Measurements from ENCODE around the gene SMIM38.

SMIM38 gene

DNA sequence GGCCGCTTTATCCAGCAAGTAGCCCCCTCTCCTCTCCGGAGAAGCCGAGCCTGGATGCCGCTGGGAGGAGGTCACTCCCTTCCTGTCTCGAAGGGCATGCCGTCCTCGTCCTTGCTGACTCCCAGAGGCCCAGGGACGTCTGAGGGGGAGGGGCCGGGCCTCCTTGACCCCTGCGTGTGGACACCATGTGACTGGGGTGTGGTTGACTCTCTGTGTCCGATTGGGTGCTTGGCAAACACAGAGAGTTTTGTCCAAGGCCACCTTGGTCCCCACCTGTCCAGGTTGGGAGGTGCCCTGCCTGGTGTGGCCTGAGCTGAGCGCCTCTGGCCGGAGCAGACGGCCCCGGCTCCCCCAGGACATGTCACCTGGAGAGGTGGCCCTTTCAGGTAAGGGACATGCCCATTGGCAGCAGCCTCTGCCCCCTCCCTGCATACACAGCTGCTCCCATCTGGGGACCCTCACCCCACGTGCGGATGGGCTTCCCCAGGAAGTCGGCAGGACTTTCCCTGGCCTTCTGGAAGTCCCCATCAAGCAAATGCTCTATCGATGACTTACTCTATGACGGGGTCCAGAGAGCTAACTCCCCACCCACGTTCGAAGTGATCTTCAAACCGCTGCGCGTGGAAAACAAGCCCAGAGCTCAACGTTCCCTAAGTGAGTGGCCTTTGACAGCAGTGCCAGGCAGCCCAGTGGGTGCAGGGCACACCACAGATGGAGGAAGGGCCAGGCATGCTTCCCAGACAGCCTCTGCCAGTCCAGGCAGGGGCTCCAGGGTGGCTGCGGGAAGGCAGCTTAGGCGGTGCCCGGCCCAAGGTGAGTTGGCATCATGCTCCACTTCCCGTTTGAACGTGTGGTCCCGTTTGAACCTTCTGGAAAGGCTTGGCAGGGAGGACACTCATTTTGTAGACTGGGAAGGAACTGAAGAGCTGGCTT is at the start of gene SMIM38:
Gene SMIM38 (plus strand): TSS at position 634 of the 933 bp plus-strand sequence. CDS start 1,912 bp downstream, outside the sequence.
- no peak for DNase-seq (ENCODE audit: low spot score)

DNA sequence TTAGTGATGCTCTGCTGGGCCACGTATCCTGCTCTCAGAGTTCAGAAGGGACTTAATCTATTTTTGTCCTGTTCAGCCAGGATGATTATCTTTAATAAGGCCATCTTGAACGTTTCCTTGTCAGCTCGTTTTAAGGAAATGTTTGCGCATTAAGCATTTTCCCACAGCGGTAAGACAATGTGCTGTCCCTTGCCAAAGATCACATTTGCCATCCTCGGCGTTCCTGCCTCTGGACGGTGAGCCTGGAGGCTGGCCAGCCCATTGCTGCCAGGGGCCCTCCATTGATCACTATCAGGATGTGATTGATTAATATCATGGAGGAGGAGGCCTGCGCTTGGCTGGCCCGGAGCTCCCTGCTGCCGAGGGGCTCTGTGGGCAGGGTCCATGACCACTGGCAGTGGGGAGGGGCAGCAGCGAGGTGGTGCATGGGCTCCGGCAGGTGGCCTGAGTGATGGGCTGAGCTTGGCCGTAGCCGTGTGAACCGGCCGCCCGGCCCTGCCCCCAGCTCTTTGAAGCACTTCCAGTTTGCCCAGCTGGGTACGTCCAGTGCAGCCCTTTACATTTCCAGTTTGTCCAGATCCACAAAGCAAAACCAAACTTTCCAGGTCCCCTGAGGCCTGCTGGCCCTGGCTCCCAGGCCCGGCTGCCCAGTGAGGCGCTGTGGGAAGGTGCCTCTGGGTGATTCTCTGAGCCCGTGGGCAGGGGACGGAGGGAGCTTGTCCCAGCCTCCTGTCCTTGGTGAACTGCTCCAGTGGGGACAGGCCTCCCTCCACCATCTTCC is 49.5 kb upstream of the SMIM38 start:
- DNase-seq (ENCODE audit: low spot score): no peak

DNA sequence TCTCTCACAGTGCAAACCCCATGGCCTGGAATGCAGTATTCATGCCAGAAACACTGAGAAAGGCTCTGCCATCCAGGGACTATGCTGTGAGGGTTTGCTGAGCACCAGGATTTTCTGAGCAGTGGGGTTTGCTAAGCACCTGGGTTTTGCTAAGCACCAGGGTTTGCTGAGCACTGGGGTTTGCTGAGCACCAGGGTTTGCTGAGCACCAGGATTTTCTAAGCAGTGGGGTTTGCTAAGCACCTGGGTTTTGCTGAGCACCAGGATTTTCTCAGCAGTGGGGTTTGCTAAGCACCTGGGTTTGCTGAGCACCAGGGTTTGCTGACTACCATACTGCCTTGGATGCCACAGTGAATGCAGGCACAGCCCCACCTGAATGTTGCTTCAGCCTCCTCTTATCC is 48.3 kb upstream of the SMIM38 start:
- DNase-seq (ENCODE audit: low spot score): no peak

DNA sequence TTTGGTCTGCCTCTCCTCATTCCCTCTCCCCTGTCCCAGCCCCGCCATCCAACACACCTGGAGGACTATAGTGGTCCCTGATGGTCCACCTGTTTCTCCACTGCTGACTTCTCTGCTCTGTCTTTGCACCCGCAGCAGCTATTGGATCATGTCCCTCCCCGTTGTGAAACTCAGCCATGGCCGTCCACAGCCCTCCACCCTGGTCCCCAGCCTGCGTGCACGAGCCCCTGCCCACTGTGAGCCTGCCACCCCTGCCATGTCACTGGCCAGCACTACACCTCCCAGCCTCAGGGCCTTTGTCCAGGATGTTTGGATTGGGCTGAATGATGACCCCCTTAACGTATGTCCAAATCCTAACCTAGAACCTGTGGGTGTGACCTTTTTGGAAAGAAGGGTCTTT is 47.7 kb upstream of the SMIM38 start:
- DNase-seq (ENCODE audit: low spot score): no peak

DNA sequence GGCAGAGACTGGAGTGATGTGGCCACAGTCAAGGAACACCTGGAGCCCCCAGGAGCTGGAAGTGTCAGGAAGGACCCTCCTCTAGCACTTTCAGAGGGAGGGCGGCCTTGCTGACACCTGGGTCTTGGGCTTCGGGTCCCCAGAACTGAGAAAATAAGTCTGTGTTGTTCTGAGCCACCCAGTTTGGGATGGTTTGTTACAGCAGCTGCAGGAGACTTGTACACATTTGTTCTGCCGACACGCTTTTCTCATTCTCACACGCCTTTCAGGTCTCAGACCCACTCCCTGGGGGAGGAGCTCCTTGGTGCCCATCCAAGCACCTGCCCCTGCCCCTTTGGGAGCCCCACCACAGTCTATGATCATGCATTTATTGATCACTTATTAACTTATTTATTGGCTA is 47.2 kb upstream of the SMIM38 start:
- DNase-seq (ENCODE audit: low spot score): no peak

DNA sequence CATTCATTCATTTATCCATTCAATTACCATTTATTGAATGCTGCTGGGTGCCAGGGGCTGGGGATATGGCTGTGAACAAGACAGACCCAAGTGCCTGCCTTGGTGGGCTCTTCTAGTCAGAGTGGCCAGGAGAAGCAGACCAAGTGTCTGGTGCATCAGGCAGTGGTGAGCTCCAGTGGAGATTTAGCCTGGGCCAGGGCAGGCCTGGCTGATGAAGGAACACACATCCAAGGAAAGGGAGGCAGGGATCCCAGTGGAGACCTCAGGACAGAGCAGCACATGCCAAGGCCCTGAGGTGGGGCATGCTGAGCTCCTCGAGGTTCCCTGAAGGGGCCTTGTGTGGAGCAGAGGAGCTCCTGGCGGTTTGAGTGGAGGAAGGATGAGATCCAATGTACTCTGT is 46.6 kb upstream of the SMIM38 start:
- no peak for DNase-seq (ENCODE audit: low spot score)

DNA sequence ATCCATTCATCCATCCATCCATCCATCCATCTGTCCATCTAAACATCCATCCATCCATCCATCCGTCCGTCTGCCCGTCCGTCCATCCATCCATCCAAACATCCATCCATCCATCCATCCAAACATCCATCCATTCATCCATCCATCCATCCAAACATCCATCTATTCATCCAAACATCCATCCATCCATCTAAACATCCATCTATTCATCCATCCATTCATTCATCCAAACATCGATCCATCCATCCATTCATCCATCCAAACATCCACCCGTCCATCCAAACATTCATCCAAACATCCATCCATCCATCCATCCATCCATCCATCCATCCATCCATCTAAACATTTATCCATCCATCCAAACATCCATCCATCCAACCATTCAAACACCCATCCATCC is 45.3 kb upstream of the SMIM38 start:
- no peak for DNase-seq (ENCODE audit: low spot score)

DNA sequence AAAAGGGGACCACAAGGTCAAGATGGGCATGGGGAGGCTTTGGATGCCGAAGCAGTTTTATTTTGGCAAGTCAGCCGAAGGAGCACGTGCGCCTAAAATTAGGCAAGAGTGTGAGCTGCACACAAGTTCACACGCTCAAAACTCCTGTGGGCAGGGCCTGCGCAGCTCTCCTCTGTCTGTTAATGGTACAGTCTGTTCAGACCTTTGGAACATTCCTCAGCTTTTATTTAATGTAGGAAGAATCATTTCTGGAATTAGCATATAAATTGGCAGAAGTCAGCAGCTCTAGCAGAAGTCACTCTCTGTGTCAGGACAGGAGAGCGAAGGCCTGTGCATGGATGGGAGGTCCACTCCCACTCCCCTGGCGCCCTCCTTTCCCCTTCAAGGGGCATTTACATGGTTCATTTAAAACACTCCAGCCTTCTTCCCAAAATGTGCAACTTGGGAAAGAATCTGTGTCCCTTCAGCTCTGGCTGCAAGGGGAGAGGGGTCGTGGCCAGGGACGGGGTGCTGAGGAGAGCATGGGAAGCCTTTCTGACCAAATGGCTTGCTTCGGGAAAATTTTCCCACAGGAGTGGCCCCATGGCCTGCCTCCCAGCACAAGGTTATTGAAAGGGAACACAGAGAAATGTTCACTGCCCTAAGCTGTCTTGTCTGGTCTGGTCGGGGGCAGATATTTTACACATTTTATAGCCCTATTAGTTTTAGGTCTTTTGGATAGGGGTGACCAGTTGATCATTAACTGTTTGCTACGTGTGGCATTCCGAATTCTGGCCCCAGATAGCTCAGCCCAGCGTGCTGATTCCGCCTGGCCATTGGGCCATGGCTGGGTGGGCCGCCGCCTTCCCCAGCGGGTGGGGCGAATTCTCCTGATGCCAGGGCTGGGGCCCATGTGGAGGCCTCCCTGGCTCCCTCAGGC is 43.9 kb upstream of the SMIM38 start:
- no peak for DNase-seq (ENCODE audit: low spot score)

DNA sequence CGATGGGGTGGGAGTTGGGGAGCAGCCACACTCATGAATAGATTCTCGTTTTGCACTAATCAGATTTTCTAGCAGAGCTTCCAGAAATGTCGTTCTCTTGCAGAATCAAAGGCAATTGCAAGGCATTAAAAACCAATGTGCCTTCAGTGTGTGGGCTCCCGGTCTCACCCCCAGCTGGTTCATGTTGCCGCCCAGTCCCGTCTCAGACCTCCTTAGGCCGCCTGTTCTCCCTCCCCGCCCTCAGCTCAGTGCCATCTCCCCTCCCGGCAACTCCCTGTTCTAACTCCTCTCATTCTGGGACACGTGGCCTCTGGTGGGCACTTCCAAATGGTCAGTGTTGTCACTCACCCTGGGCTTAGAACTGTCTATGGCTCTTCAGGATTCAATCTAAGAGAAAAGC is 42.5 kb upstream of the SMIM38 start:
- no peak for DNase-seq (ENCODE audit: low spot score)

DNA sequence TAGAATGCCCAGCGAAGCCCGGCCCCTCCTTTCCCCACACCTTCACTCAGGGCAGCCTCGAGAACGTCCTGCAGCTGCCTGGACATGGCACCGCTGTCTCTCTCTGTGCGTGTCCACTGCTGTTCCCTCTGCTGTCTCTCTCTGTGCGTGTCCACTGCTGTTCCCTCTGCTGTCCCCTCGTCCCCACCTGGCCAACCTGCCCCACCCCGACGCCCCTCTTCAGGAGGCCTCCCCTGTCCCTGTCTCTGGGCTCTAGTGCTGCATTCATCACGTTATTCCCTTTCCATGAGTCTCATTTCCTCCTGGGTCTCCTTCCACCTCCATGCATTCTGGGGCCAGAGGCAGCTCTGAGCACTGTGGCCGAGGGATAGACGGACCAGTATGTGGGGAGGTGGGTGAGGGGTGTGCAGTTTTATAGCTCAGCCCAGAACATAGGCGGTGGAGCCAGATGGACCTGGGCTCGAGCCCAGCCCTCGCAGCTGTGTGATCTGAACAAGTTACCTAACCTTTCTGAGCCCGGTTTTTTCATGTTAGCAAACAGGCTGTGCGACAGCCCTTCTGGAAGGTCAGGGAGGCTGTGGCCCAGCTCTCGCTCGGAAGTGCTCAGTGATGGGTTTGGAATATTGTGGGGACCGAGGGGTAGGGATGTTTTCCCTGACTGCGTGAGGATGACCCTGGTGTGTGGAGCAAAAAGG is 41.9 kb upstream of the SMIM38 start:
- no peak for DNase-seq (ENCODE audit: low spot score)

DNA sequence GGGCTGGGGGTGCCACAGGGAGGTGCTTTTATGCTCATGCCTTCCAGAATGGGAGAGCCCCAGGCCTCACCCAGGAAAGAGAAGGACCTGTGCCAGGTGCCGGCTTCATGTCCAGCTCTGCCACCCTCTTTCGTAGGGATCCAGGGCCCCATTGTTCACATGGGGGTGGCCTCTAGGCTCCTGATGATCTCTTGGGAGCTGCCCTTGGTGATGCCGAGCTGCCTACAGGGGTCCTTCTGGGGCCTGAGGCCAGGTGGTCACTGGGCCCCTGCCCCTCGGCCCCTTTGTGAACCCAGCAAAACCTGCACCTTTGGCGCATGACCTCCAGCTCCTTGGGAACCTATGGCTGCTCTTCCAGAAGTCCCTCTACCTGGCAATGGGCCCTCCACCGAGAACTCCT is 41.4 kb upstream of the SMIM38 start:
- DNase-seq (ENCODE audit: low spot score): no peak

DNA sequence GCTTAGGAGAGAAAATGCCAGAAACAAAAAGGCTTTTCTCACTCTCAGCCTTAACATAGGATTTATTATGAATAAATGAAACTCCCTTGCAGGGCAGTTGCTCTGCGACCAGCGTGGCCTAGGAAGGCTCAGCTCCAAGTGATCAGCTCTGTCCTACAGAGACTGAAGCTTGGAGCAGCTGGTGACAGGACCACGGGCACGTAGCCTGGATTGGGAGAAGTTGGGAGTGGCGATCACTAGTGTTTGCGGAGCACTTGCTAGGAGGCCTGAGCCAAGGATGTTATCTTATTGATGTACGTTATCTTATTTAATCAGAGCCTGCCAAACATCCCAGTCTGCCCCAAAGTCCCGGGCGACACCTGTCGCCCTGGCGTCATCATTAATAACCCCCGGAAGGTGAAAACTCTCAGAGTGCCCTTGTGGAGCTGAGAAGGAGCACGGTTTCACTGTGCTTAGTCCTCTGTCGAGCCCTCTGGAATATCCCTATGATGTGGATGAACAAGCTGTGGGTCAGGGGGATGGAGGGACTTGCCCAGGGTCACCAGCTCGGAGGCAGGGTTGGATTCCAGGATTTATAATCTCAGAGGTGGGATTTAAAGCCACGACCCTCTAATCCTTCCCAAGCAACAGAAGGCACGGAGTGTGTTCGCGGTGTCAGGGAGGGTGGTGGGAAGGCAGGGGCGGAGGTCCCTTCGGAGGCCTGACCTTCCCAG is 40.8 kb upstream of the SMIM38 start:
- no peak for DNase-seq (ENCODE audit: low spot score)

DNA sequence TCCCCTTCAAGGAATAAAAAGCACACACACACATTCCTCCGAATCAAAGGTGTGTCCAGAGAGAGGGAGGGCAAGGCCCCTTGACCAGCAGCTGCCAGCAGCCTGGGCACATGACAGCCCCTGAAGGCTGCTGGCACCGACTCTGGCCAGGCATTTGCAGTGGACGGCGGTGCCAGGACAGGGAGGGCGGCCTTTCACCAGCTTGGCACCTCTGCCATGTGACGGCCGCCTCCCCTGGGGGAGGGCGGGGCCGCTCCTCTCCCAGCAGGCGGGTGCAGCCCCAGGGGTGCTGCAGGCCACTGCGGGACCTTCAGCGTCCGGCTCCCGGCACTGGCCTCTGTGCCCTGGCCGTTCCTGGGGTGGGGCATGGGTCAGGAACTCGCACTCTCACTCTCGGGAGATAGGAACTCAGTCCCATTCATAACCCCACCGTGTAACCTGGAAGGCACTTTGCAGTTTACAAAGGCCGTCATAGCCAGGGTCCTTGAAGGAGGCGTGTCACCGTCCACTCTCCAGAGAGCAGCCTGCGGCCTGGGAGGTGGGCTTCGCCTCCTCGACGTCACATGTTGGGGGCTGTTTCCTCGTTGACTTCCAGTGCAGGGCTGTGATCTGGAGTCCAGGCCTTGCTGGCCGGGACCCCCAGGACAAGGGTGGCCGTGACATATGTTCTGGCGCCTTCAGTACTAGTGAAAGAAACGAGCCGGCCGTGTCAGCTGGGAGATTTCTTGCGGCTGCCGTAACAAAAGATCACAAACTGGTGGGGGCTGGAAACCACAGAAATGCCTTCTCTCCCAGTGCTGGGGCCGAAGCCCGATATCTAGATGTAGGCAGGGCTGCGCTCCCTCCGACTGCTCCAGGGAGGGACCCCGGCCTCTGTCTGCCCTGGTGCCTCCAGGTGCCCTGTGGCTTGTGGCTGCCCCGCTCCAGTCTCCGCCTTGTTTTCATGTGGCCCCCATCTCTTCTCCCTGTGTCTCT is 39.9 kb upstream of the SMIM38 start:
- no peak for DNase-seq (ENCODE audit: low spot score)

DNA sequence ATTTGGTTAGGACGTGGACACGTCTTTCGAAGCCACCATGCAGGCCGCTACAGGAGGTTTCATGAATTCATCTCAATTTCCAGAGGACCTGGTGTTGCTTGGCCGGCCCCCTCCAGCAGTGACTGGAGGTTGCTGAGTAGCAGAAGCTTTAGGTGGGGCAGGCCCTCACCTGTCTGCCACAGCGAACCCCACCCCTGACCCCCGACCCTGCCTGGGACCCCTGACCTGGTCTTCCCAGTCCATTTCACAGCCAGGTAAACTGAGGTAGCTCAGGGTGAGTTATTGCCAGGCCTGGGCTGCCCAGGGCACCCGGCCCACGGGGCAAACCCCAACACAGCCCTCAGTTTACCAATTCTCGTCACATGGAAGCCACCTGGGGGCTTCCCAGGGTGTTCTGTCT is 39.1 kb upstream of the SMIM38 start:
- no peak for DNase-seq (ENCODE audit: low spot score)

DNA sequence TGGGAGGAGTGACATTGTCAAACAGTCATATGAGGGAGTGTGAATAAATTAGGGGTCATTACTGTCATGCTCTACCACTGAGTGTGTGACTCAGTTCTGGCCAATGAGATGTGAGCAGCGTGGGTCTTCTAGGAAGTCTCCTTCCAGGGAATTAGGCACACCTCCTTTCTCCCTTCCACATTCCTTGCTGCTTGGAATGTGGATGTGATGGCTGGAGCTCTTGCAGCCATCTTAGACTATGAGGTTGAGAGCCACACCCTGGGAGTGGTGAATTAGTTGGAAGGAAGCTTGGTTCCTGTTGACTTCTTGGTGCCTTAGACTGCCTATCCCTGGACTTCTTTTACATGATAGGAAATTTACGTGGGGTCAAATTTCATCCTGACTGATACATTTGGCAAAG is 36.5 kb upstream of the SMIM38 start:
- DNase-seq (ENCODE audit: low spot score): no peak

DNA sequence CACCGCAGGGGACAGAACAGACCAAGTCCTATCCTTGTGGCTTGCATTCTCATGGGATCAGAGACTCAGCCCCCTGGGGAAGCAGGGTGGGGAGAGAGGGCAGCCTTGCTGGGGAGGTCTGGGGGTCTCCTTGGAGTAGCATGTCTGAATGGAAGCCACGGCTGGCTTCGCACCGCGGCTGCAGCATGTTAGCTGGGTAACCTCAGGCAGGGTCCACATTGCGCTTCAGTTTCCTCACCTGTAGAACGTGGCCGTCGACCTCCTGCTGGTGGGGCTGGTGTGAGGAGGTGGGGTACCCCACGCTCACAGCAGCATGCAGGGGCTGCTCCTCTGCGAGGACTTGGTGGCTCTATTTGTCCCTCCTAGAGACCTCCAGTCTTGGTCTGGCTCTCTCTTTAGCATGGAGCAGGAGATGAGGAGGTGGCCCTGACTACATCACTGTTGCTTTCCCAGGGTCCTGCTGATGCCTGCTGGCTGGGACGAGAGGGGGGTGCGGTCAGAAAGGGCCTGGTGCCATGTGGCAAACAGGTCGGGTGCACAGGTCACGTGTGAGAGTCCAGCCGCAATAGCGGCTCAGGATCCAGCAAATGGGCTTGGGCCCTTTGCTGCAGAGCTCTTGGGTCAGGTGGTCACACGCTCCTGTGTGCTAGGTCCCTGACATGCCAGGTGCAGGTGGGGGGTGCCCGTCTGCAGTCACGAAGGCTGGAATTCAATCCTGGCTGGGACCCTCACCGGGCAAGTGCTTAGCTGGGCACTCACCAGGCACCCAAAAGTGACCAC is 35.4 kb upstream of the SMIM38 start:
- no peak for DNase-seq (ENCODE audit: low spot score)

DNA sequence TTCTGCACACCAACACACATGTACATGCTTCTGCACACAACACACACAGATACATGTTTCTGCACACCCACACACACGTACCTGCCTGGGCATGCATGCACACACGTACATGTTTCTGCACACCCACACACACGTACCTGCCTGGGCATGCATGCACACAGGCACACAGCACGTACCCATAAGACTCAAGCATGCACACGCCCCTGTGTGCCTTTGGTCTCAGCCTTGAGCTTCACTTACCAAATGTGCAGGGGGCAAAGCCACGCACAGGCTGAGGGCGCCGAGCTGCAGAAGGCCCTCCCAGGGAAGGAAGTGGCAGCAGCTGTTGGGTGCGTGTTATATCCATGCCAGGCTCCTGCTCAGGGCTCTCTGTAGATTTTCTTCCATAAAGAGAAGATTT is 34.7 kb upstream of the SMIM38 start:
- no peak for DNase-seq (ENCODE audit: low spot score)

DNA sequence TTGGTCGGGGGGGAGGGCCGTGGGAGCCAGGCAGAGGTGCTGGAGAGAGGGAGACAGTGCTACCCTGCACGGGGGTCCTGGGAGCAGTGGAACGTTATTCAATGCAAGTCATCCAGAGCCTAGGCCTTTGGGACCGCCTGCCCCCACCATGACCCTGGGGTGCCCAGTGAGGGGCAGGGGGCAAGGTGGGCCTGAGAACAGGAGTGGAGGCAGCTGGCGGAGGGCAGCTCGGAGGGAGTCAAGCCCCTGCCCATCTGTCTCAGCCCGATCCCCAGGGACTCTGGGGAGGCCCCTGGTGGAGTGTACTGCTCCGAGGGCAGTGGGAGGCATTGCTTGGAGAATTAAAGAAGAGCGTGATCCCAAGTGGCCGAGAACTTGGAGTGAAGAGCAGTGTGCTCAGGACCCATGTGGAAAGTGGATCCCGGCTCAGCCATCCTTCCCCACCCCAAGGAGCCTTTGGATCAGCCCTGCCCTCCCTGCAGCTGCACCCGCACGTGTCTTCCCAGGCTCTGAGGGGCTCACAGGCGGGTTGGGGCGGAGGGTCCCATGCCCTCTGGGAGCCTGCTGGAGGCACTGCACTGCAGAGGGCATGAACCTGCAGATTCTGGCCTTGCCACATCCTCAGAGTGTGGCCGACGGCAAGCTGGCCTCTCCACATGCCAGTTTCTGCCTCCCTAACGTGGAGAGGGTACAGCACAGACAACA is 34.0 kb upstream of the SMIM38 start:
- no peak for DNase-seq (ENCODE audit: low spot score)

Data from HuH-7.5 (cell line).